IMR-90 (cell line): ENCODE measurements around the gene NLRP14. TPM values are rescaled to one million over a fixed set of nuclear protein-coding genes. Genes with fewer than 3 reads are reported as not detected.

Source experiments
- ATAC-seq: fragments of 200-7000 bp; cut with Tn5 transposase; 2 replicates; pipeline ENCODE4 v1.9.1; 2020; ENCODE audit warnings: low read depth, mild to moderate bottlenecking, moderate library complexity
- BruUV-seq: library from RNA; stranded (reverse); fragments of 400-500 nt; replicated peaks from 2 replicates; lab custom pipeline; 2021; lab: Mats Ljungman, UMichigan
- CTCF ChIA-PET: fragments of 300-600 bp; formaldehyde crosslinking; extraction: SDS; loops from one replicate; lab custom pipeline; 2021; ENCODE audit warnings: antibody characterized with exemption; lab: Yijun Ruan, JAX
- POLR2A ChIA-PET: fragments of 300-600 bp; sonication (Branson Sonifier 250); formaldehyde crosslinking; loops from one replicate; lab custom pipeline; 2022; ENCODE audit warnings: antibody characterized with exemption; ENCODE audit not compliant: unreplicated experiment; lab: Charles Lee
- DNase-seq: peaks from one replicate; pipeline ENCODE4 v3.0.0; 2013
- H2AFZ ChIP-seq: replicated peaks from 2 replicates; pipeline ENCODE3; 2013; ENCODE audit warnings: low read length, mild to moderate bottlenecking; ENCODE audit not compliant: poor library complexity
- H2AK5ac ChIP-seq: 2 replicates; pipeline ENCODE4 v1.6.1; 2013; ENCODE audit warnings: low read depth, low read length, inconsistent platforms
- H2AK9ac ChIP-seq: replicated peaks from 2 replicates; pipeline ENCODE3; 2013; ENCODE audit warnings: mild to moderate bottlenecking, low read depth, low read length, moderate library complexity; ENCODE audit not compliant: poor library complexity
- H2BK120ac ChIP-seq: 2 replicates; pipeline ENCODE4 v1.6.1; 2013; ENCODE audit warnings: low read depth, low read length, inconsistent platforms
- H2BK15ac ChIP-seq: 3 replicates; pipeline ENCODE4 v1.6.1; 2013; ENCODE audit warnings: low read depth, low read length, inconsistent platforms
- H2BK20ac ChIP-seq: 2 replicates; pipeline ENCODE4 v1.6.1; 2013; ENCODE audit warnings: low read depth, mild to moderate bottlenecking, inconsistent platforms, low read length, moderate library complexity
- H2BK5ac ChIP-seq: 2 replicates; pipeline ENCODE4 v1.6.1; 2013; ENCODE audit warnings: mild to moderate bottlenecking, low read depth, low read length, inconsistent platforms; ENCODE audit not compliant: poor library complexity, severe bottlenecking
- H3K14ac ChIP-seq: replicated peaks from 2 replicates; pipeline ENCODE4 v1.6.1; 2013; ENCODE audit warnings: low read depth, low read length, inconsistent platforms
- H3K18ac ChIP-seq: 2 replicates; pipeline ENCODE4 v1.6.1; 2013; ENCODE audit warnings: low read depth, low read length, control low read depth
- H3K23ac ChIP-seq: 2 replicates; pipeline ENCODE4 v1.6.1; 2013; ENCODE audit warnings: low read depth, low read length, inconsistent platforms
- H3K27ac ChIP-seq: 2 replicates; pipeline ENCODE4 v1.5.1; 2013; ENCODE audit warnings: mild to moderate bottlenecking, control low read depth, low read length; ENCODE audit not compliant: insufficient read depth
- H3K27me3 ChIP-seq: 2 replicates; pipeline ENCODE4 v1.6.1; 2013; ENCODE audit warnings: low read length; ENCODE audit not compliant: control insufficient read depth, insufficient read depth
- H3K36me3 ChIP-seq: 2 replicates; pipeline ENCODE4 v1.6.1; 2013; ENCODE audit warnings: low read length, mixed read lengths; ENCODE audit not compliant: control insufficient read depth, insufficient read depth
- H3K4ac ChIP-seq: 2 replicates; pipeline ENCODE4 v1.6.1; 2013; ENCODE audit warnings: low read depth, low read length, inconsistent platforms
- H3K4me1 ChIP-seq: 2 replicates; pipeline ENCODE4 v1.6.1; 2013; ENCODE audit warnings: low read length, mixed read lengths; ENCODE audit not compliant: control insufficient read depth, insufficient read depth
- H3K4me2 ChIP-seq: 2 replicates; pipeline ENCODE4 v1.6.1; 2013; ENCODE audit warnings: low read depth, mild to moderate bottlenecking, control low read depth, low read length, moderate library complexity
- H3K4me3 ChIP-seq: 2 replicates; pipeline ENCODE4 v1.5.1; 2013; ENCODE audit warnings: low read depth, mild to moderate bottlenecking, control low read depth, low read length, moderate library complexity; ENCODE audit not compliant: insufficient read depth
- H3K56ac ChIP-seq: 2 replicates; pipeline ENCODE4 v1.6.1; 2013; ENCODE audit warnings: low read length, inconsistent platforms; ENCODE audit not compliant: insufficient read depth; ENCODE audit errors: extremely low read depth
- H3K79me1 ChIP-seq, 2 experiments: 2 replicates each; pipeline ENCODE4 v1.6.1; 2013; ENCODE audit warnings: low read length in 2 of 2, inconsistent platforms in 1 of 2, low read depth in 1 of 2
- H3K9ac ChIP-seq: 2 replicates; pipeline ENCODE4 v1.6.1; 2013; ENCODE audit warnings: low read depth, low read length, control low read depth
- H3K9me1 ChIP-seq: 2 replicates; pipeline ENCODE4 v1.6.1; 2013; ENCODE audit warnings: low read length, inconsistent platforms; ENCODE audit not compliant: insufficient read depth
- H3K9me3 ChIP-seq: 2 replicates; pipeline ENCODE4 v1.6.1; 2013; ENCODE audit warnings: low read length; ENCODE audit not compliant: control insufficient read depth, insufficient read depth
- H4K20me1 ChIP-seq: 2 replicates; pipeline ENCODE4 v1.6.1; 2013; ENCODE audit warnings: low read length, inconsistent platforms; ENCODE audit not compliant: insufficient read depth
- H4K5ac ChIP-seq: 2 replicates; pipeline ENCODE4 v1.6.1; 2013; ENCODE audit warnings: mild to moderate bottlenecking, low read depth, low read length, control low read depth
- H4K8ac ChIP-seq, 2 experiments: 2 replicates each; pipeline ENCODE4 v1.6.1; 2013; ENCODE audit warnings: low read depth in 2 of 2, low read length in 2 of 2, control low read depth in 1 of 2, inconsistent platforms in 1 of 2
- H4K91ac ChIP-seq: 2 replicates; pipeline ENCODE4 v1.6.1; 2013; ENCODE audit warnings: low read depth, low read length, inconsistent platforms; ENCODE audit not compliant: insufficient read depth
- CHD1 ChIP-seq: IDR thresholded peaks from 2 replicates; pipeline ENCODE4 v1.6.1; 2012; ENCODE audit warnings: low read depth, low read length, improper control_type of control experiment
- RCOR1 ChIP-seq: IDR thresholded peaks from 2 replicates; pipeline ENCODE4 v1.6.1; 2012; ENCODE audit warnings: mild to moderate bottlenecking, low read length, improper control_type of control experiment; ENCODE audit not compliant: insufficient replicate concordance
- WGBS, 2 experiments: methylation state at CpG; one replicate each; pipeline versions ENCODE4 v1.1.5 to v1.1.7; 2013; ENCODE audit warnings: missing lambda C conversion rate in 2 of 2; ENCODE audit not compliant: insufficient read length in 1 of 2; ENCODE audit errors: extremely low coverage in 2 of 2; 5-methylcytosine and 5-hydroxymethylcytosine counted together
- dilution Hi-C: fragments of 300-500 bp; cut with HindIII; formaldehyde crosslinking; loops from one replicate; pipeline ENCODE4 v1.14.3; 2018; ENCODE audit warnings: low sequenced_read_pairs; ENCODE audit not compliant: unreplicated experiment
- in situ Hi-C: fragments of 300-500 bp; cut with MboI; formaldehyde crosslinking; loops from 3 replicates; pipeline ENCODE4 v1.14.3; 2019; ENCODE audit warnings: low sequenced_read_pairs, inconsistent platforms, mixed read lengths
- intact Hi-C: fragments of 100-400 bp; cut with micrococcal nuclease; formaldehyde crosslinking; loops from 2 replicates; pipeline ENCODE4 v1.10.0; 2022
- polyA plus RNA-seq, 3 experiments: library from polyadenylated mRNA; depleted of rRNA; stranded (reverse); fragments of >200 nt; gene quantifications; 2 replicates each; pipeline ENCODE4 v1.2.3, GENCODE V29; 2012; ENCODE audit warnings: low replicate concordance in 1 of 3
- total RNA-seq: library from RNA; depleted of rRNA; stranded (reverse); fragments of >200 nt; gene quantifications from 2 replicates; pipeline ENCODE4 v1.2.3, GENCODE V29; 2012

The NLRP14 gene
- total and polyA plus RNA-seq, 2 of the 4 experiments (the other 2 are of a cell fraction): under 0.01 TPM; not detected in 1

DNA sequence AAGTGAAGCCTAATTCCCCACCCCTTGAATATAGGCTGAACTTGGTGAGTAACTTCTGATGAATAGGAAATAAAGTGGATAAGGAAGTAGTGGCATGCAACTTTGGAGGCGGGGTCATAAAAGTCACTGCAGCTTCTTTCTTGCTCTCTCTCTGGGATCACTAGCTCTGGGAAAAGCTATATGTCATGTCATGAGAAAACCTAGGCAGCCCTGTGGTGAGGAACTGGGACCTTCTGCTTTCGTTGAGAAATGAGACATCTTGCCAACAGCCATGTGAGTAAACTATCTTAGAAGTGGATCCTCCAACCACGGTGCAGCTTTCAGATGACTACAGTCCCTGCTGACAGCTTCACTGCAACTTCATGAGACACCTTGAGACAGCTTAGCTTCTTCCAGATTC is 15.8 kb upstream of the NLRP14 start:
- no peak overlapping the region for H2BK120ac ChIP-seq
- H3K4ac ChIP-seq: no peak overlapping the region
- no peak overlapping the region for H4K5ac ChIP-seq
- H2BK20ac ChIP-seq: no peak overlapping the region
- BruUV-seq: no TSS peak
- intact Hi-C loops: no loop called here
- dilution Hi-C loops: no loop called here
- no peaks in the 10 kb centered on the region for H3K27me3 ChIP-seq
- H3K14ac ChIP-seq: 0 out of 2 replicates have a peak overlapping the region, but pooled peaks have one; percentile 31
- H3K36me3 ChIP-seq: no peaks in the 10 kb centered on the region
- H2AK9ac ChIP-seq: no peak overlapping the region
- in situ Hi-C loops: no loop called here
- H3K9me1 ChIP-seq: no peaks in the 10 kb centered on the region; the same call in 1 of the 2 replicates
- H3K79me1 ChIP-seq: no peaks in the 10 kb centered on the region
- DNase-seq (peak; percentile 86), ATAC-seq (peak; percentile 76)
- no CpG with 5 or more reads among the region's 3 CpGs for WGBS, 2 experiments
- CTCF ChIA-PET: no interaction called here
- H4K91ac ChIP-seq: no peak overlapping the region
- no peak overlapping the region for H2BK15ac ChIP-seq
- no peak overlapping the region for H2BK5ac ChIP-seq
- no peak overlapping the region for H3K56ac ChIP-seq
- no peak overlapping the region for H3K9ac ChIP-seq
- H2AK5ac ChIP-seq: no peak overlapping the region
- H3K9me3 ChIP-seq: no peaks in the 10 kb centered on the region
- no peak overlapping the region for H3K23ac ChIP-seq
- peaks cover 4% of the 10 kb centered on the region for H3K4me1 ChIP-seq
- peak overlapping the region; percentile 54 for H3K4me2 ChIP-seq
- no peak overlapping the region for H3K27ac ChIP-seq
- H3K4me3 ChIP-seq: no peak overlapping the region; the same call in 1 of the 2 replicates
- TF ChIP-seq CHD1 (no peak), RCOR1 (no peak)
- no peak overlapping the region for H3K18ac ChIP-seq
- peak overlapping the region; percentile 72 for H2AFZ ChIP-seq
- H4K8ac ChIP-seq: no peak overlapping the region
- POLR2A ChIA-PET: no interaction called here
- H4K20me1 ChIP-seq: no peaks in the 10 kb centered on the region
